NCI-H1694 (cell line): ENCODE results near the gene SLC25A52.
"Not testable (repeated sequence)": the region's sequence is repeated elsewhere in the genome, so short reads cannot be mapped to it uniquely, and the experiment has no call there.

ENCODE experiments used
- DNase-seq: peaks from one replicate; lab custom pipeline; 2025; lab: John Stamatoyannopoulos, UW

SLC25A52 gene, protein sequence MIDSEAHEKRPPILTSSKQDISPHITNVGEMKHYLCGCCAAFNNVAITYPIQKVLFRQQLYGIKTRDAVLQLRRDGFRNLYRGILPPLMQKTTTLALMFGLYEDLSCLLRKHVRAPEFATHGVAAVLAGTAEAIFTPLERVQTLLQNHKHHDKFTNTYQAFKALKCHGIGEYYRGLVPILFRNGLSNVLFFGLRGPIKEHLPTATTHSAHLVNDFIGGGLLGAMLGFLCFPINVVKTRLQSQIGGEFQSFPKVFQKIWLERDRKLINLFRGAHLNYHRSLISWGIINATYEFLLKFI

DNA sequence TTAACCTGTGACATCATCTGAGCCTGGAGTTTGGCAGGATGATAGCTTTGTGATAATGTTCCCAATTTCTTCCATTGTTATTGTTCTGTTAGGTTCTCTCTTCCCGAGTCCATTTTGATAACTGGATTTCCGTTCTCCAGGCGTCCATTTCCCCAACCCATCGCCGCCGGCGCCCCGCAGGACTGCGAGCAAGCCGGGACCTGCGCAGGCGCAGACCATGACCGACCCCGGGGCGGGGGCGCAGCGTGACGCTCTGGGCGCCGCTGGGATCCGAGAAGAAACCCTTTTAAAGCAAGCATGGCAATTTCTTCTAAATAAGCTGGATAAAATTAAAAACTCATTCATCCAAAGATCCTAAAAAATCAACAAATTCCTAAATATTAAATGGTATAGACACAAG is at the start of gene SLC25A52:
TSS of gene SLC25A52 (minus strand) at position 186 of the 400 bp plus-strand sequence. CDS start 219 bp downstream, outside the sequence.
- no peak for DNase-seq

DNA sequence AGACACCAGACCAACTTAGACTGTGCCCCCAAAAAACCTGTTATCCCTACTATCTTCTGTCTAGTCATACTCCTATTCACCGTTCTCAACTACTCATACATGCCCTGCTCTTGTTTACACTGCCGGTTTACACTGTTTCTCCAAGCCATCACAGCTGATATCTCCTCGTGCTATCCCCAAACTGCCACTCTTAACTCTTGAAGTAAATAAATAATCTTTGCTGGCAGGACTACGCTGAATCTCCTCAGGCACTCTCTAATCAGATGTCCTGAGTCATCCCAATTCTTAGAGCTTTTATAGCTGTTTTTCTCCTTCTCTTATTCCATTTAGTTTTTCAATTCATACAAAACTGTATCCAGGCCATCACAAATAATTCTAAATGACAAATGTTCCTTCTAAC is 48.4 kb upstream of the SLC25A52 start:
- not testable (repeated sequence) for DNase-seq

DNA sequence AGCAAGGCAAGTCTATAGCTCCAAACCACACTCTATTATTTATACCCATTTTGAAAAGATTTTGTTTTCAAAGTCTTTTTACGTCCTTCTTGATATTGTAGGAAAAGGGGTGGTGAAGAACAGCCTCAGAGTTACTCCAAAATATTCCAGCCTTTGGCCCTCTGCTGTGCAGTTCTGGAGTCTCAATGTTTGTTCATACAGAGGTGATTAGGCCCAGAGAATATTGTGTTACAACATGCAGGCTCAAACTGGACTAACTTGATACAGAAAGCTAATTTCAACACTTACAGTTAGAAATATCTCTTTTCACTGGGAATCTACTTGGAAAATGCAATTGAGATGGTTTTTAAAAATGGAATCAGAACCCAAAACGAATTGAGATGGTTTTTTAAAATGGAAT is 40.4 kb upstream of the SLC25A52 start:
- DNase-seq: no peak

DNA sequence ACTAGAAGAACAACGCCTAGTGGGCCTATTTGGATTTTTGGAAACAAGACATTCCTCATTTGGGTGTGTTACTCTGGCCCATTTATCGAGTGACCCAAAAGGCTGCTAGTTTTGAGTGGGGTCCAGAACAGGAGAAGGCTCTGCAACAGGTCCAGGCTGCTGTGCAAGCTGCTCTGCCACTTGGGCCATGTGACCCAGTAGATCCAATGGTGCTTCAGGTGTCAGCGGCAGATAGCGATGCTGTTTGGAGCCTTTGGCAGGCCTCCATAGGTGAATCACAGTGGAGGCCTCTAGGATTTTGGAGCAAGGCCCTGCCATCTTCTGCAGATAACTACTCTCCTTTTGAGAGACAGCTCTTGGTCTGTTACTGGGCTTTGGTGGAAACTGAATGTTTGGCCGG is 38.6 kb upstream of the SLC25A52 start:
- not testable (repeated sequence) for DNase-seq

DNA sequence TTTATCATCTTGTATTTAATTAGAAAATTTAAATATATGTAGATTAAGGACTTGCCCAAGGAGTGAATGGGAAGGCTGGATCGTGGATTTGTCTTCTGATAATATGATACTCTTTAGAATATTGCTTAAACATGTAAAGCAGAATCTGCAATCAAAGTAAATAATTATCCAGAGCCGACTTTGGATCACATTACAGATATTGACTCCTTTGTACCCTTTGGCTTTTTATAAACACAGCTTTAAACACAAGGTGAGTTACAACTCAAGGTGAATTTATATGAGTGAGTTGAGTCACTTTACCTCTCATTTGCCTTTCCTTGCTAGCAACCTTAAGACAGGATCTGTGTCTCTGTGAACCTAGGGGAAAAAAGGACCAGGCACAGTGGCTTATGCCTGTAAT is 37.7 kb upstream of the SLC25A52 start:
- no peak for DNase-seq

DNA sequence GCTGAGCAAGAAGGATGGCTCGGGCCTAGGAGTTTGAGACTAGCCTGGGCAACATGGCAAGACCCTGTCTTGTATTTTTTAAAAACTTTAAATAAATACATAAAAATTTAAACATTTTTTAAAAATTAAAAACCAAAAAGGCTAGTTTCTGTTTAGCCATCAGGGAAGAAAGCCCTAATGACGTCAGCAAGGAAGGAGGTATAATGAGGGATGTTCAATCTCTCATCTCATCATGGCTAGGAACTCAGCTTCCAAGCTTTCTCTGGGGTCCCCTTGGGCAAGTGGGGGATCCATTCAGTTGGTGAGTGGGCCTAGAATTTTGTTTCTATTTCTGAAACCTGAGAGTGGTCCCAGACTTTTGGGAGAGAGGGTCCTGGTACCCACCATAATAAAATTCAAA is 35.1 kb upstream of the SLC25A52 start:
- no peak for DNase-seq

DNA sequence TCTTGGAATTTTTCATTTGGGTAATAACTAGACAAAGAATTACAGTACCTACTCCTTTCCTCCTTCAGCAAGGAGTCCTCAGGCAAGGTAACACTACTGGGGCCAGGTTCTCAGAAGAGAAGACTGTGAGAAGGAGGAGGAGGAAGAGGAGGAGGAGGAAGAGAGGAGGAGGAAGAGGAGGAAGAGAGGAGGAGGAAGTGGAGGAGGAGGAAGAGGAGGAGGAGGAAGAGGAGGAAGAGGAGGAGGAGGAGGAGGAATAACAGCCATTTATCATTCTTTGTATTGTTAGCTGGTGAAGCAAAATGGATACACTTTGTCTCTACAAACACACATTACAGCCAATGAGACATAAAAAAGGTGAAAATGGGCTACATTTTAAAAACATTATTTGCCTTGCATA is 32.9 kb upstream of the SLC25A52 start:
- DNase-seq: no peak

DNA sequence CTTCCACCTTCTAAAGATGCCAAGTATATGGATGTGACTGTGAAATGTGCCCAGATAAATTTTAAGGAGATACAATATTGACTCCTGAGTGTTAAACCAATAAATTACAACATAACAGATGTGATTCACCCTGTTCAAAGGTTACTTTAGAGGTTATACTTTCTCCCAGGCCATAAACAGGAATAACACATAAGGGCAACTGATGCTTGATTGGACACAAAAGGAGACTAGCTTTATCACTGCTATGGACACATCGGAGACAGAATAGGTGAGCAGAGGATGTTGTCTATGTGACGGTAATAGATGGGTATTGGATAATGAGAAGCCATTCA is 31.9 kb upstream of the SLC25A52 start:
- DNase-seq: no peak

DNA sequence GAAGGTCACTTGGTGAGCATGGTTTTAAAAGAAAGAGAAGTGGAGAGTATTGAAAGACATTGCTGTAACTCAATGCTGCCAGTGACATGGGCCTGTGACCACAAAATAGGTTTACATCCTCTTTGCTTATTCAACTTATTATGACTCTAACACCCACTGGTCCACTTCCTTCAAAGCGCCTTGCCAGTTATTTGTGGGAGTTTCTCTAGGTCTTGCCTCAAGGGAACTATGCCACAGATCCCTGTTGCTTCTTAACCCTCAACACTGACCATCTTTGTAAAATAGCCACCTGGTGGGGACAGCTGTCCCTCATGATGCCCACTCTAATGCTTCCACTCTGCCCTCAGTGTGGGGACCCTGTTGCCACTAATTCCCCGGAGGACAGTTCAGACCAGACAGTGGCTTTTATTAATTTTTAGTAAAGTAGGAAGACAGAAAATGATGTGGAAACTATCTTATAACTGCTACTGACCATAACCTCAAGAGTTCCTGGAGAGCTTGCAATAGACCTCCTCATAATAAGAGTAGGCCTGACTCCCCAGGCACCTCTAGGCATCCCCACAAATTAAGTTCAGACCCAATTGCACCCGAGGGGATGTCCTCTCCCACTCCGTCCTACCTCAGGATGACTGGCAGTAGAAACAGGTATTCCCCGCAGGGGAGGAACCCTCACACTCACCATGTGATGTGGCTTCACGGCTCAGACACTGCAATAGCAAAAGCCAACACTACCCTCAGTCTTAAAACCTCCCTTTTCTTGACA is 31.3 kb upstream of the SLC25A52 start:
- no peak for DNase-seq

DNA sequence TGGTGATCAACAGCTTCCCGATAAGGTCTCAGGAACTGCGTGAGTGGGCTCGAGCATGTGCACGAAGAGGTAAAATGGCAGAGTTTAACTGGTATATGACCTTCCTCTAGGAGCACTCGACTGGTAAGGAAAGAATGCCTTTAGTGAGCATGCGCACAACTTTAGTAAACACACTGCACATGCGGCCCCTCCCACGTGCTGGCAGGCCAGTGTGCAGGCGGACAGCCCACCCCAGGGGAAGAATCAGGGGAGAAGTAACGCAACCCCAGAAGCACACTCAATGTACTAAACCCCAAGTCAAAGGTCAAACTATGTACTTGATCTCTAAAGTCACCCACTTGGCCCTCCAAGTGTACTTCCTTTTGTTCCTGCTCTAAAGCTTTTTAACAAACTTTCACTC is 28.7 kb upstream of the SLC25A52 start:
- no peak for DNase-seq

DNA sequence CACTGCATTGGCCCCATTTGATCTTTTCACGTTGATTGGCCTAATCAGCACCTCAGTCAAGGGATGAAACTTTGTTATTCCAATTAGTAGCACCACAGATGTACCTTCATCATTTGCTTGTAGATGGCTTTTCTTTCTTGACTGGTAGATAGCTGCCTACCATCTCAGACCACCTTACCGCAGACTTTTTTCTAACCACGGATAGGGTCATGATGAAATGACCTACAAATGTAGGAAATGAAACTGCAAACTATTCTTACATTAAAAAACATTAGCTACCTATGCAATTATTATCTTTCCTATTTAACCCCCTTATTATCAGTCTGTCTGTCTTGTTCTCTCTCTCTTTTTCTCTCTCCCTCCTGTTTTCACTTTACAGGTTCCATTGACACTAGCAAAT is 22.4 kb upstream of the SLC25A52 start:
- no peak for DNase-seq

DNA sequence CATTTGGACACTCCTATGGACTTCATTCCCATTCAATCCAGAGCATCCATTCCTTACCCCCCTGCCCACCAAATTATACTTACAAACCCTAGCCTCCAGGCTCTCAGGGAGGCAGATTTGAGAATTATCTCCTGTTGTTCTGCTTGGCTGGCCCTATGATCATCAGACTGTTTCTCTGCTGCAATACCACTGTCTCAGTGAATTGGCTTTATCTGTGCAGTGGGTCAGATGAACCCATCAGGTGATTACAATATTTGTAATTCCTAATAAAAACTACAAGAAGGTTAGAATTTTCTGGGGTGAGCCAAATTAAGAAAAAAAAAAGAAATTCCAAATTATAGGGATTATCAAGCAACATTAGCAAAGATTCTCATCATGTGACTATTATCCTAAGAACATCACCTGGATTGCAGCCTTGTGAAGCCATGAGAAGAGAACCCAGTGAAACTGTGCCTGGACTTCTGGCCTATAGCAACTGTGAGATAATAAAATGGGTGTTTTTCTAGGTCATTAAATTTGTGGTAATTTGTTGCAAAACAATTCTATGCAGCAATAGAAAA is 17.8 kb upstream of the SLC25A52 start:
- no peak for DNase-seq

DNA sequence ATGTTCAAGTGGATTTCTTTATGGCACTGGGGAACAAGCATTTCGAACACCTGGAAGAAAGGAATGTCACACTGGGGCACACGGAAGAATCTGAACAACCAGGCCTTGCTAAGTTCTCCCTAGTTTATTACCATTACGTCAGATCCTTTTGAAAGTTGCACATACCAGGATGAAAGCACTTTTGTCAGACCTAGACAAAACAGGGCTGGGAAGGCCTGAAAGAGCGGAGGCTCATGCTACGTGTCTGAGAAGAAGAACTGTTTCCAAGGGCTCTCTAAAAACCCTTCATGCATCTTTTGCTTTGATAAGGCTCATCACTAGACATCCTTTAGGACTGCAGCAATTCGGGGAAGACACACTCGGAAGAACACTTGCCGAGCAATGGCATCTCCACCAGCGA is 15.4 kb upstream of the SLC25A52 start:
- no peak for DNase-seq

DNA sequence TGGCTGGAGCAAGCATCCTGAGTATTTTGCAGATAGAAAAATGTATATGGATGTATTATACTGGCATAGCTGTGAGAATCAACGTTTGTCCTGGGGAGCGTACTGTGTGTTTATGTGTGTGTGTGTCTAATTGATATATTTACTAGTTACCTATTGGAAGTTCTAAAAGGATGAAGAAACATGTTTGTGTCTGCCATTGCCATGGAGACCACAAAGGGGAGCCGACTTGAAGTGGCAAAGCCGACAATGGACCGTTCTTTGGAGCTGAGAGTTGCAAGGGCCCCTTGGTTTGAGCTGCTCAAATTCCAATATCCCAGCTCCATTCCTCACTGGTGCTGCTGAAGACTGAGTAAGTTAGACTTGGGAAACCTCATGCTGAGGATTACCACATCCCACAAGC is 14.3 kb upstream of the SLC25A52 start:
- no peak for DNase-seq

DNA sequence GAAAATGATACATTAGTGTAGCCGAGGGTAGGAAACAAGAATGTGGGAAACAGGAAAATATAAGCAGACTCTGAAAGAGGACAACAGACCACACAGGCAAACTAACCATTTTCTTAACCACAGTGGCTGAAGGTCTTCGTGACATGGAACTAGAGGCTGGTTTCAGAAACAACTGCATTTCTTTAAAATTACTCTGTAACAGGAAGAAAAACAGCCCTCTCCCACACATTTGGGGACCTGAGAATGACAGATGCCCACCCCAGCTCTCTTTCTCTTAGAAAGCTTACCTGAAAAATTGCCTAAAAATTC is 13.8 kb upstream of the SLC25A52 start:
- DNase-seq: no peak

DNA sequence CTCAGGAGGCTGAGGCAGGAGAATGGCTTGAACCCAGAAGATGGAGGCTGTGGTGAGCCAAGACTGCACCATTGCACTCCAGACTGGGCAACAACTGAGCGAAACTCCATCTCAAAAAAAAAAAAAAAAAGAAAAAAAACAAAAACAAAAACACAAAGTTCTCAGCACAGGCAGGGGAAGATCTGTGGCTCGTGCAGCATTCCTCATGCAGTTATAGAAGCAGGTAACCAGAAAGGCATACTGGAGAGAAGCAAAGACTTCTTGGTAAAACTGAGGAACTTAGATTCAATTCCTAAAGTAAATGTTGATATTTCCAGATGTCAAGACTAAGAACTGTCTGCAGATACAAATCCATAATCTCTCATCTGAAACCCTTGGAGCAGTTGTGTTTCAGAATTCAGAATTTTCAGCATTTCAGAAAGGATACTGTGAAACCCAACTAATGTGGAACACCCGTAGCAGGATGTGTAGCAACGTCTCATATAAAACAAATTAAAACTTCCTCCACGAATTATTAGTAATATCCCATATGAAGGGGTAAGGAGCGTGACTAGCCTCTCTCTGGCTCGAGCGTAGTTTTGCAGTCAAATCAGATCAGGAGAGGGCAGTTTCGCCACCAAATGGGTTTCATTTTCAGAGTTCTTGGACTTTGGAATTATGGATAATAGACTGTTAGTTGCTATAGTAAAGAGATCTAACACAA is 13.2 kb upstream of the SLC25A52 start:
- DNase-seq: no peak

DNA sequence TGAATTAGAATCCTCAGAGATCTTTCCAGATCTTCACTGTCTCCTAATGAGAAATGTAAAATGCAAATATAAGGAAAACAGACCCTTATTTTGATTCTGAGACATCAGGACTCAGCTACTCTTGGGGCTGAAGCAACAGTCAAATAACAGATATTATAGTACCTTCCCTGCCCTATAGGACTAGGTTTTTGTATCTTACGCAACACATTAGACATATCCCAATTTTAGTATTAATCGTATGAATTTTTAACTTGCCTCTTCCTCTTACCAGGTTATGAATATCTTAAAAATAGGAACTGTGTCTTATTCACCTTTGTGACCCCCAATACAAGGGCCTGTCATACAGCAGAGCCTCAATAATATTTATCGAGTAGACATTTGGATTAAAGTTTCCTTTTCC is 12.0 kb upstream of the SLC25A52 start:
- no peak for DNase-seq

DNA sequence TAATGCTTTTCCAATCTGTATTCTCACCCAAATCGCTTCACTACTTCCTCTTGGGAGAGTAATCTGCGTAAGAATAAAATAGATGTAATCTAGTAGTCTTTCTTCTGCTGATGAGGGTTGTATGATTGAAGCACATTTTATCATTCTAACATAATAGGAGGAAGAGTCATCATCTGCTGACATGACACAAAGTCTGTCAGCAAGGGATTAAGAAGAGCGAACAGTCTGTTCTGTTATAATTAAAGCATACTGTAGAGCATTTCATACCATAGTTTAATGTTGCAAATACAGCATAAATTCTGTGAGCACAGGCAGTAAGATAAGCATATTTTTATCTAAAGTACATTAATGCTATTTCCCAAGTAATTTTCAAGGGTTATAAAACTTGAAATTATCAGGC is 10.4 kb downstream of the SLC25A52 start:
- DNase-seq: no peak

DNA sequence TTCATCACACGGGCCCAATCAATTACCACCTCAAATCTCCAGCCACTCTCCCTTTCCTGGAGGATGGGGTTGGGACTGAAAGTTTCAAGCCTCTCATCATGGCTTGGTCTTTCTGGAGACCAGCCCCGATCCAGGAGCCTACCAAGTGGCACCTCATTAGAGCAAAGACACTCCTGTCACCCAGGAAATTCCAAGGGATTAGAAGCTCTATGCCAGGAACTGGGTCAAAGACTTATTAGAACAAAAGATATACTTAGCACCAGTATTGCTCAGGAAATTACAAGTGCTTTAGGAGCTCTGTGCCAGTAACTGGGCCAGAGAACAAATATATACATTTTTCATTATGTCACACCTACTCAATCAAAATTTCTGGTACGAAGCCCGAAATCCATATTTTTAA is 14.3 kb downstream of the SLC25A52 start:
- DNase-seq: no peak

DNA sequence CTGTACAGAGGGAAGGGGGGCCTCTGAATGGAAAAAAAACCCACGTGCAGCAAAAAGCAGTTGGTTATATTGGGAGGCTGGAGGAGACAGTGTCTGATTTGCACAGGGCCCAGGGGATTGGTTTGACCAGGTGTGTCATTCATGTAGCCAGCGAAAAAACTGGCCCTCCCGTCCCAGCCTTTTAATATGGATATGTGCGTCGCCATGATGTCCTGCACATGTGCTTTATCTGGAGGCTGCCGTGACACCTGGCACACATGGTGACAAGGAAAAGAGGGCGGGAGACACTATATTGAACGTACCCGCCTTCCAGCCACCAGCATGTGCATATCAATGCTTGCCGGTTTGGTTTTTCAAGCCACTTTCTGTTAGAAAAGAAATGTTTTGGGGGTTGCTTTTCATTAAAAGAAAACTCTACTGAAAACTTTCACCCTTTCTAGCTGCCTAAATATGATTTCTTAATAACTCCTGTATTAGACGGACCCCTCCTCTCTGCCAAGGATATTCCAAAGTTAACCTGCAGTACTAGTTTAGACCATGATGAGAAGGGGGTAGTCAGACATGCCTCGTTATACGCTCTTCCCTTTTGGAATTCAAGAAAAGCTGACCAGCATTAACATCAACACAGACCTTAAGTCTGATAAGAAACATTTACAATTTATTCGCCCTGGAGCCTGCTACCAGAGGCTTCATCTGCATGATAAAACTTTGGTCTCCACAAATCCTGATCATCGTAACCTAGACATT is 16.2 kb downstream of the SLC25A52 start:
- no peak for DNase-seq

DNA sequence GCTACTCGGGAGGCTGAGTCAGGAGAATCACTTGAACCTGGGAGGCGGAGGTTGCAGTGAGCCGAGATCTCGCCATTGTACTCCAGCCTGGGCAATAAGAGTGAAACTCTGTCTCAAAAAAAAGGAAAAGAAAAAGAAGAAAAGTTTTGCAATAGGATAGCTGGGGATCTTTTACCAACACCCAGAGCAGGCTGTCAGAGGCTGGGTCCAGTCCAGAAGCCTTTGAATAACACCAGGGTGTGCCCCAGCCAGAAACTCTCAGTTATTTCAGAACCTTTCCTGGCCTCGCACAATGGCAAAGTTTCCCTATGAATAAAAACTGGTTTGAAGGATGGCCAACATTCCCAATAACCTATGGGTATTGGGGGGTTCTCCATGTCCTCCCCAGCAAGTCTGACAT is 17.1 kb downstream of the SLC25A52 start:
- DNase-seq: not testable (repeated sequence)

DNA sequence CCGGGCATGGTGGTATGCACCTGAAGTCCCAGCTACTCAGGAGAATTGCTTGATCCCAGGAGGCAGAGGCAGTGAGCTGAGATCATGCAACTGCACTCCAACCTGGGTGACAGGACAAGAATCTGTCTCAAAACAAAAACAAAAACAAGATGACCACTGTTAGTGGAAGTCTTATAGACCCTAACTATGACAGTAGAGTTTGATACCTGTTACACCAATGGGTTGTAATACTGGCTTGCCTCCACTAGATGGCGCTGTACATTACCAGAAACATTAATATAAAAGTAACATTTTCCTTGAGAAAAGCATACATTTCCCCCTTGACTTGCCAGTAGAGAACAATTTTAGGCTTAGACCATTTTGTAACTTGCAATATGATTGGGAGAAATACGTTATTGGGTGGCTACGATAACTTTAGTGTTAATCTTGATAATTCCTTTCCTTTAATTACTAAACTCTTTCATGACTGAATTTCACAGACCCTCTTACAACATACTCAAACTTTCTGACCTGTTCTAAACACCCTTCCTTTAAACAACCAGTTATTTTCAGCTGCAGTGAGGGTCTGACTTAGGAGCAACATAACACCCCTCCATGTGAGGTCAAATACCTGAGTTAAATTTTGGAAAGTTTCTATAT is 19.5 kb downstream of the SLC25A52 start:
- DNase-seq: peak; percentile 18
